Measurements from ENCODE around the gene SLC38A3.
"Not testable (repeated sequence)": the region's sequence is repeated elsewhere in the genome, so short reads cannot be mapped to it uniquely, and the experiment has no call there.

The SLC38A3 gene

GRCh38 chr3:50211930-50212329 lies 6.9 kb downstream of the SLC38A3 start:
- no peak for DNase-seq

DNA sequence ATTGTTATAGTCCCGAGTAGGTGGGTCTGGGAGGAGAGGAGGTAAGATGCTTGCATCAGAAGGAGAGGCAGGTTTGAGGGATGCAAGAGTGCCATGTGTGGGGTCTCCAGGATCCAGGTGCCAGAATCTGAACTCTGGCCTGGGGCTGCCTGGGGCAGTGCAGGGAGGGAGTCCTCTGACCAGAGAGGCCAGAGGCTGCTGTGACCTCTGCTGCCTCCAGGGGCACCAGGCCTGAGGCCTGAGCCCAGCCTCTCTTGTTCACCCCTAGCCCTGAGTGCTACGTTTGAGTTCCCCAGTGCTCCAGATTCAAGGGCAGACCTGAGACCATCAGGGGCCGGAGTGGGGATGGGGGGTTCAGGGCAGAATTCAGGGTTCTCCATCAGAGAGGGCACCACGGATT lies 7.4 kb downstream of the SLC38A3 start:
- DNase-seq, result no peak

DNA sequence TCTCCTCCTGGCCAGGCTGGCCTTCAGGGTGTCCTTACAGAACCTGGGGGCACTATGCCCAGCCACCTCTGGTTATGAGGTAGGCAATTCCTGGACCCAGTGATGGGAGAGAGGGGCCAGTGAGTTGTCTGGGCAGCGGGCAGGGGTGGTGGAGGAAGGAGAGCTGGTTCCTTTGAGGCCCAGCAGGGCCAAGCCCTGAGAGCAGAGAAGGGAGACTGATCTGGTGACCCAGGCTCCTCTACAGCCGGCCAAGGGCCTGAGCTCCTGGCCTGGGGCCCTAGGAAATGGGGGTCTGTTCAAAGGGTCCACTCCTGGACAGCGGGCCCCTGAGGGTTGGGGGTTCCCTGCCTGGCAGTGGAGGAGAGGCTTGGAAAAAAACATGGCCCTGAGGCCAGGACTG lies 7.9 kb downstream of the SLC38A3 start:
- no peak for DNase-seq

GRCh38 chr3:50213373-50213772 lies 8.3 kb downstream of the SLC38A3 start:
- no peak for DNase-seq

DNA sequence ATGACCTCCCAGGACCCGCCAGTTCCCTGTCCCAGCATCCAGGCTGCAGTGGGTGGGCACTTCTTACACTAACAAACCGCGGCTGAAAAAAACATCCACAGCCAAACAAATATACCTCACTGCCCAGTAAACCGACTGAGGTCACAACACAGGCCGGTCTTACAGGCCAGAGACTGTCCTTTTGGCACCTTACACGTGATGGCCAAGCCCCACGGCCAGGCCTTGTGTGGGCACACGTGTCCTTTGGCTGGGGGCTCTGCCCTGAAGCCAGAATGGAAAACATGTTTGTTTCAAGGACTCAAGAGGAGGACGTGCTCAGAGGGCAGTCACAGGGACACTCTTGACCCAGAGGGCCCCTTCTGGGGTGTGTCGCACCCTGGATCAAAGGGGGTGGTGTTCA lies 9.8 kb downstream of the SLC38A3 start:
- DNase-seq, result no peak

DNA sequence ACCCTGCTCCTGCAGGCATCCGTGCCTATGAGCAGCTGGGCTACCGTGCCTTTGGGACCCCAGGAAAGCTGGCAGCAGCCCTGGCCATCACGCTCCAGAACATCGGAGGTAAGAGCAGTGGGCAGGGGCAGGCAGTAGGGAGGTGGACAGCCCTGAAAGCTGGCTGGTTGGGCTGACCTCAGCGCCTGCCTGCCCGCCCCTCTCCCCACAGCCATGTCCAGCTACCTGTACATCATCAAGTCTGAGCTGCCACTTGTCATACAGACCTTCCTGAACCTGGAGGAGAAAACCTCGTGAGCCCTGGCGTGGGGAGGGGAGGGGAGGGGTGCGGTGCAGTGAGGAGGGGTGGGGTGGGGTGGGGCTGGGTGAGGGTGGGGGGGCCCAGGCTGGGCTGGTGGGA lies 10.5 kb downstream of the SLC38A3 start:
- no peak for DNase-seq

- no peak for DNase-seq
Measured at GRCh38 chr3:50217681-50218080, 12.6 kb downstream of the SLC38A3 start.

GRCh38 chr3:50218448-50218847 lies 13.4 kb downstream of the SLC38A3 start:
- DNase-seq, result no peak

DNA sequence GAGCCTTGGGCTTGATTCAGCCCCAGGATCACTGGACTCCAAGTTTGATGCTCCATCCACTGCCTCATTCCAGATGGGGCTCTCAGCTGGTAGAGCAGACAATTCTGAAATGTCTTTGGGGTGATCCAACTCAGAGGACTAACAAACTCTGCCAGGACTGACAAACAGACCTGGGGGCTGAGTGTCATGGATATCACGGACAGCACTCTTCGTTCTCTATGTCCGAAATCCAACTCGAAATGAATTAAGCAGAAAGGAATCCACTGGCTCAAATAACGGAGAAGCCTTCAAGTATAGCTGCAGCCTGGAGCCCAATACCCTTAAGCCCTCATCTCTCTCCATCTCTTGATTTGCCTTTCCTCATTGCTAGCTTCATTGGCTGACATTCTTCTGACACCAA lies 14.2 kb downstream of the SLC38A3 start:
- DNase-seq, result no peak

DNA sequence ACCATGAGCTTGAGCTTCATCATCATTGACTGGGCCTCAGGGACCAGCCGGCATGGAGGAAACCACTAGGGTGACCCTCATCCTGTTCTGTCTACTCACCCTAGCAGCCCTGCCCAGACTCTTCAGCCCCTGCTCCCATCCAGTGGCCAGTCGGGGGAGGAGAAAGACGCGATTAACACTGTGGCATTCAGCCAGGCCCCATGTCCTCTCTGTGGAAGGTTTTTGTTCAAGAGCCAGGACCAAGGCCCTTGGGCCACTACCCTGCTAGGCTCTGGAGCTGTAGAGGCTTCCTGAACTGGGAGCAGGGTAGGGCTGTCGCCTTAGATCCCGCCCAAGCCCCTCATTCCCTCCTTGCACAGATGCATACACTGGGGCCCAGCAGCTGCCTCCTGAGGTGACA lies 15.0 kb downstream of the SLC38A3 start:
- DNase-seq, result no peak

DNA sequence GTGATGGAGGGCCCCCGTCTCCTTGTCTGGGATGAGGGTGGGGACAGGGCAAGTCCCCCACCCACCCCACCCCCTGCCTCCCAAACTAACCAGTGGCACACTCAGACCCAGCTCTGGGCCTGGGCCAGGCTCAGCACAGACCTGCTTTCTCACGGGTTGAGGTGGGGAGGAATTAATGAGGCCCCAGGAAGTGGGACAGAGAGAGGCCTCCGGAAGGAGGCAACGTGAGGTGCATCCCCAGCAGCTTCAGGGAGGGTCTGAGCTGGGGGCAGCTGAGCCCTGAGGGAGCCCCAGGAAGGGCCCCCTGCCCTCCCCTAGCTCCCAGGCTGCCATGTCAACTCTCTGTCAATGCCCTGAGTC lies 16.0 kb downstream of the SLC38A3 start:
- DNase-seq, result no peak

GRCh38 chr3:50221411-50222168 lies 16.5 kb downstream of the SLC38A3 start:
- DNase-seq, result no peak

GRCh38 chr3:50222169-50222528 lies 17.1 kb downstream of the SLC38A3 start:
- no peak for DNase-seq

GRCh38 chr3:50224639-50225038 lies 19.6 kb downstream of the SLC38A3 start:
- DNase-seq, result no peak

- DNase-seq, result no peak
Measured at GRCh38 chr3:50226888-50227389, 21.9 kb downstream of the SLC38A3 start.

- peak; percentile 87 for DNase-seq
Measured at GRCh38 chr3:50227390-50228183, 22.5 kb downstream of the SLC38A3 start.

GRCh38 chr3:50228184-50228763 lies 23.2 kb downstream of the SLC38A3 start:
- not testable (repeated sequence) for DNase-seq

GRCh38 chr3:50229490-50229889 lies 24.4 kb downstream of the SLC38A3 start:
- DNase-seq, result no peak

- no peak for DNase-seq
Measured at GRCh38 chr3:50230104-50230793, 25.2 kb downstream of the SLC38A3 start.

DNA sequence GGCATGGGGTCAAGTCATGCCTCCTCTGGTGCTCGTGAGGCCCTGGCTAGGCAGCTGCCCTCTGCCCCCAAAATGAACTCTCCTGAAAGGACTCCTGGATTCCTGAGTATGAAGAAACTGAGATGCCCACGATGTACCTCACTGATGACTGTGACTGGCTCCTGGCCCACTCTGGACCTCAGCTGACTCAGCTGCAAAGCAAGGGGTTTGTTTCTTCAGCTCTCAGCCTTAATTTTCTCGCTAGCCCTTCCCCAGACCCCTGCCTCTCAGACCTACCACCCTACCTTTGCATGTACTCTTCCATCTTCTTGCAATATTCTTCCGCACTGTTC lies 25.7 kb downstream of the SLC38A3 start:
- DNase-seq, result no peak

GRCh38 chr3:50231581-50231980 lies 26.5 kb downstream of the SLC38A3 start:
- DNase-seq, result no peak

GRCh38 chr3:50232303-50232702 lies 27.2 kb downstream of the SLC38A3 start:
- DNase-seq, result no peak

DNA sequence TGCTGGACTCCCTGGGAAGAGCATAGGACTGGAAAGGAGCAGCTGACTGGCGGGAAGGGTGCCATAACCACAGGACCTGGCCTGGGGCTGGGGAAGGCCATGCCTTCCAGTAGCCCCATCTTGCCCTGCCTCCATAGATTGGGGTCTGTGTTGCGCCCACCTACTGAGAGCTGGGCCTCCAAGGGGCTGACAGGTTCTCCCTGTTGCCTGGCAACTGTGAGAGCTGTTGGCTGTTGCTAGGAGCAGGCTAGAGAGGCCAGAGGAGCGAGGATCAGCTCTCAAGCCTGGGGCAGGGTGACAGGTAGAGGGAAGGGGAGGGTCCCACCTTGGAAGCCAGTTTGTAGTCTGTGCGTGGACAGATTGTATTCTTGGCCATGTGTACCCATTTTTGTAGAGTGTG lies 28.1 kb downstream of the SLC38A3 start:
- no peak for DNase-seq

All from stimulated activated CD4-positive, alpha-beta T cell treated with anti-CD3 and anti-CD28 coated beads, Interleukin-12 subunit alpha, Interleukin-12 subunit beta, amount 100 ng/mL, for 4 hours (primary cell).